Left colon (tissue), 2 donors: Measurements from ENCODE around the gene CDC42BPB. TPM values are rescaled to one million over a fixed set of nuclear protein-coding genes. Genes with fewer than 3 reads are reported as not detected.
"Not testable (repeated sequence)": the region's sequence is repeated elsewhere in the genome, so short reads cannot be mapped to it uniquely, and the experiment has no call there.

Source experiments
- ATAC-seq: fragments of 200-7000 bp; cut with Tn5 transposase; one replicate; pipeline ENCODE4 v1.9.1; 2020; ENCODE audit warnings: mild to moderate bottlenecking, moderate library complexity
- DNase-seq, 2 donors: peaks; one replicate each; pipeline ENCODE4 v3.0.0-alpha.2; 2020
- intact Hi-C, 2 donors: fragments of 100-400 bp; cut with DNase I in 1 of 2; cut with micrococcal nuclease in 1 of 2; formaldehyde crosslinking; loops; one replicate each; pipeline versions ENCODE4 v1.11.2 to v1.14.0; 2022; cut with DNase I, micrococcal nuclease
- total RNA-seq, 2 donors: library from RNA; stranded (reverse); fragmentation: NEBNext Ultra II Directional; extraction: Animal tissue kit (Norgen Biotek cat#: 25700); gene quantifications; one replicate each; pipeline ENCODE4 v1.2.1, GENCODE V29; 2021
- donor health status: DM: no; HTN: no; CAD: no.
- donor health status: DM: yes; HTN: yes; CAD: no.

Gene CDC42BPB
- total RNA-seq, 2 donors from 2014 or later = 75.5 to 85.2 TPM

DNA sequence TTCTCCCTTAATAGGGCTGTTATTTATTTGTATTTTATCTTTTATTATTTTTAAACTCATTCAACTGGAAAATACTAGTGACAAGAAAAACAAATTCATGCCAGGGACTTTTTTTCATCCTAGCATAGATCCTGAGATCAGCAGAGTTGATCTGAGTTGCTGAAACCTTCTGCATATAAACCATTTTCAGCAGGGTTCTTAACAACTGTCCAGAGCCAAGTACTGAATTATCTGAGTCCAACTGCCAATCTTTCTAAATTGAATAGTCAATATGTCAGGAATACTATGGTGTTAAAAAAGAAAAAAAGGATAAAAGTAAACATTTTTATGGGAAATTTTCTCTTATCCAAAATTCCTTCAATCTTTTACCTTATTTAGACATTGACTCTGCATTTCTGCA, 28.6 kb downstream of the CDC42BPB start:
- ATAC-seq (no peak), DNase-seq (no peak)
- intact Hi-C loops = no loop called here

DNA sequence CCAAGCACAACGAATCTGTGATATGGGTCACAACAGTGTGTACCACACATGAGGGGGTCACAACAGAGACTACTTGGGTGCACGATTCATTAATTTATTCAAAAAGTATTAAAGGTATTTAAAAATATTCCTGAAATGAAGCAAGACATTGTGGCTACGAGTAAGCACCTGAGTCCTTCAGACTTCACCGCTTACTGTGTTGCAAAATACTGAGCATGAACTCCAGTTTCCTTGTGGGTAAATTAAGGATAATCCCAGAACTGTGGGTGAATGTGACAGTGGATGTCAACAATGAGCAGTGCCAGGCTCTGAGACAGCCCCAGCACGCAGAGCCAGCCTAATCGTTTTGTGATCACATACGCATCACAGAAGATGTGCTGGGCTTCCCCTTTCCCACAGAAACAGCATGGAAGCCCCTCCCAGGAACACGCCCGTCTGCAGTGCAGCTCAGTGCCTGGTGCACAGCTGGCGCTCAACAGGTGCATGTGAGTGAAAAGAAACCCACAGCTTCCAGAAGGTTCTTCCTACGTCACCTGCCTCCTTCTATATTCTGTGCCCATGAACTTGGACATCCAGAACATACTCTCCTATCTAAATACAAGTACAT, 29.1 kb downstream of the CDC42BPB start:
- intact Hi-C loops = no loop called here
- ATAC-seq = peak; percentile 50
- DNase-seq = peak; percentile 57 to 65

DNA sequence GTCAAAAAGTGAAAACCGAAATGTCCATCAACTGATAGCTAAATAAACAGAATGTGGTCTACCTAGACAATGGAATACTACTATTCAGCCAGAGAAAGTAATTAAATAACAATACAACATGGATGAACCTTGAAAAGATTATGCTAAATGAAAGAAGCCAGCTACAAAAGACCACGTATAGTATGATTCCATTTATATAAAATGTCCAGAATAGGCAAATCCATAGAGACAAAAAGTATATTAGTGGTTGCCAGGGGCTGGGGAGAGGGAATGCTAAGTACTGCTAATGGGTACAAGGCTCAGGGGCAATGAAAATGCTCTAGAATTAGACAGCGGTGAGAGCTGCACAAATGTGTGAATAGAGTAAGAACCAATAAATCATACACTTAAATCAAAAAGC, 29.9 kb downstream of the CDC42BPB start:
- no peak for ATAC-seq
- no peak for DNase-seq

GRCh38 chr14:103026988-103027387, 30.4 kb downstream of the CDC42BPB start:
- DNase-seq = no peak
- intact Hi-C loops = no loop called here
- ATAC-seq = peak; percentile 83

More for the DNA sequence above, 29.9 kb downstream of the CDC42BPB start:
- intact Hi-C loops = no loop called here

GRCh38 chr14:103026196-103026595, 31.2 kb downstream of the CDC42BPB start:
- ATAC-seq, intact Hi-C loops: not testable (repeated sequence)

GRCh38 chr14:103023881-103024473, 33.4 kb downstream of the CDC42BPB start:
- DNase-seq (no peak), ATAC-seq (no peak)
- intact Hi-C loops = no loop called here

More at GRCh38 chr14:103026196-103026595, 31.2 kb downstream of the CDC42BPB start:
- not testable (repeated sequence) for DNase-seq

DNA sequence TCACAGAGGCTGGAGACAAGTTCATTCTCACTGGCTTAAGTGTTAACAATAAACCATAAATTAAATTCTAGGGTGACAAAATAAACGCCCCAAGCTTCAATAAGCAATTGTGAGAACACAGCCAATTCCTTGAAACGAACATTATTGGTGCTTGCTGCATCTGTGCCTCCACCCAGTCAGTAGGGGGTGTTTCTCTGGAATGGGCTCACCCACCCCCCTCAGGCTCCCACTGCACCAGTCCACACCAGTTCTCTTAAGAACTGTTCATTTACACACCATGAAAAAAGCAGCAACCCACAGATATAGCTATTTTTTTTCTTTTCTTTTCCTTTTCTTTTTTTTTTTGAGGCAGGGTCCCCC, 34.7 kb downstream of the CDC42BPB start:
- ATAC-seq (no peak), DNase-seq (no peak)
- intact Hi-C loops = no loop called here

GRCh38 chr14:103022002-103022684, 35.2 kb downstream of the CDC42BPB start:
- intact Hi-C loops = no loop called here
- ATAC-seq = peak; percentile 36

GRCh38 chr14:103021684-103022001, 35.7 kb downstream of the CDC42BPB start:
- ATAC-seq = no peak
- DNase-seq = no peak
- intact Hi-C loops = no loop called here

More at GRCh38 chr14:103022002-103022684, 35.2 kb downstream of the CDC42BPB start:
- DNase-seq = no peak

DNA sequence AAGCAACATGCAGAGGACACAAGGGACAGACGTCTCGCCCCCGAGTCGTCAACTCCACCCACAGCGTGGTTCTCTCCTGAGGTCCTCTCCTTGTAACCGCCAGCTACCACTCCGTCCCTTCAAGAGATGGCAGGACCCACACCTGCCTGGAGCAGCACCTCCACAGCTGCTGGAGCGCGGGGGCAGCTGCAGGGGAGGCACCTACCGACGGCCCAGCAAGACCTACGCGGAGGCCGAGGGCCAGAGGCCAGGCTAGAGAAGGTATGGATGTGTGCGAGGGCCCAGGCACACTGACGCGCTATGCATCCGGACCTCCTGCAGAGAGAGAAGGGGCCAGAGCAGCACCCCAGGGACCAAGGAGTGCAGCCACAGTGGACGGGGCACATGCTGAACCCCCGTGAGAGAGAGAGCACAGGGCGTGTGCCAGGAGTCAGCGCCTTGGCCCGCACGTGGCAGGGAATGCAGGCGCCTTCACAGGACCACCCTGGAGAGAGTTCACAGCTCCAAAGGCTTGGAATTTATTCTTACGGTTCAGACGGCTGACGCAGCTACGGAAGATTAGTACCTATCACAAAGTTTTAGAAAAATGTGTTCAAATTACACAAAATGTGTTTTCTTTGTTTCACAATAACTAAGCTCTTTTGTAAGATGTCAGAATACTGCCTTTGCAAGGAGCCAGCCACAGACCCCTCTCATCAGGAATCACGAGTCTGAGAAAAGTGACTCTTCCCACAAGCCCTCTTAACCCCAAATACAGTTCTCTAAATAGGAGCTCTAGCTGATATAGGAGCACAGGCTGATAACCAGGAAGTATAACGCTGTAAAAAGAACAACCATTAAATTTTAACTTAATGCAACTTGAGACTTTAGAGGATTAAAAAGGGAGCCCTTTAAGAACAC, 36.8 kb downstream of the CDC42BPB start:
- ATAC-seq (peak; percentile 55), DNase-seq (no peak)
- intact Hi-C loops = no loop called here

GRCh38 chr14:103019826-103020225, 37.5 kb downstream of the CDC42BPB start:
- intact Hi-C loops = no loop called here
- ATAC-seq = no peak
- no peak for DNase-seq

- DNase-seq = no peak
- ATAC-seq = no peak
- intact Hi-C loops = no loop called here
Measured at GRCh38 chr14:103019236-103019635, 38.1 kb downstream of the CDC42BPB start.

GRCh38 chr14:103016594-103016993, 40.8 kb downstream of the CDC42BPB start:
- intact Hi-C loops = no loop called here
- DNase-seq (no peak), ATAC-seq (no peak)

DNA sequence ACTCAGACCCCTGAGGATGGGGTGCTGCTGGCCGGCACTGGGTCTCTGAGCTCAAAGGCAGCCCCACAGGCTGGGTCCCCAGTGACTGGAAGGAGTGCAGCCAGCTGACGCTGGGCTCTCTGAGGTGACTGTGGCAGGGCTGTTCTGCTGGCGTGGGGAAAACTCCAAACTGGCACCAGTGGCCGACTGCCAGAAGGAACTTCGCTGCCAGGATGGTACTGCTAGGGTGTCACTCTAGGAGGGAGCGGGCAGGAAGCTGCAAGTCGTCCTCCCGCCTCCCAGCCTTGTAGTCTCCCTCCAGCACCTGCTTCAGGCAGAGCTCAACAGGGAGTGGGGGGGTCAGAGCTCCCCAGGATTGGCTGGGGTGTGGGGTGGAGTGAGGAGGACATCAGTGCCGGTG, 41.3 kb downstream of the CDC42BPB start:
- DNase-seq (no peak), ATAC-seq (peak; percentile 32)
- intact Hi-C loops = no loop called here

DNA sequence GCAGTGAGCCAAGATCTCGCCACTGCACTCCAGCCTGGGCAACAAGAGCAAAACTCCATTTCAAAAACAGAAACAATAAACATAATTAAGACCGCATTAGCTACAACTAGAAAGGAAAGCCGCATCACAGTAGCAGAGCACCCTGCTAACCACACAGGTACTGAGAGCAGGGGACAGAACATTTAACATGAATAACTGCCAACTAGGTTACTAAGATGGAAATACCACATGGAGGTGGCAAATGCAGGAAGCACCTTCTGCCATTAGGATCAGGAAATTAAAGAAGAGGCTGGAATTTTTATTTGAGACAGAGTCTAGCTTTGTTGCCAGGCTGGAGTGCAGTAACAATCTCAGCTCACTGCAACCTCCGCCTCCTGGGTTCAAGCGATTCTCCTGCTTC, 41.9 kb downstream of the CDC42BPB start:
- intact Hi-C loops = no loop called here
- no peak for DNase-seq
- ATAC-seq = no peak

DNA sequence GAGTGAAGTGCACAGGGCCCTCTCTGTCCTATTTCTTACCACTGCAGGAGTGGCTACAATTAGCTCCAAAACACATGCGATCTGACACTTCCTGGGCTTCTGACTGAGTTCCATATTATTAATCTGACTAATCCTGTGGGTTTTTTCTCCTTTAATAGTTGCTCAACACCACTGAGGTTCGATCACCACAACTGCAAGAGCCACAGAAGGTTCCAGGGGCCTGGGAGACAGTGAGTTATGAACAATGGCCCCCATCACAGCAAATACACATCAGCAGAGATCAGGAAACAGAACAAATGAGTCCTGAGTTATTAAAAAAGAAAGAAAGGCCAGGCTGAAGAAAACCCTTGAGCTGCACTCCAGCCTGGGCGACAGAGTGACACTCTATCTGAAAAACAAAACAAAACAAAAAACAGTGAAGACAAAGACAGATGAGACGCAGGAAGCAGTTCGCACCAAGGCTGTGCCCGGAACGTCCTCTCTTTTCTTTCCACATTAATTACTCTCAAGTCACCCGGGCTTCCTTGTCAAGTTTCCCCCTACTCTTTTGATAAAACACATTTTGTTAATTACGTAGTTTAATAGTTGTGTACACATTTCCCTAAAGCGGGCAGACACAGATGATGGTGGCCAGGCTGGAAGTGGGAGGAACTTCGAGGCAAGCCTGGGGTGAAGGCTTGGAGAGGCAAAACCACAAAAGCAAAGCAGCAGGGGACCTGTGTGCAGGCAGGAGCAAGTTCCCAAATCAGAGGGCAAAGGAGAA, 42.7 kb downstream of the CDC42BPB start:
- no peak for DNase-seq

DNA sequence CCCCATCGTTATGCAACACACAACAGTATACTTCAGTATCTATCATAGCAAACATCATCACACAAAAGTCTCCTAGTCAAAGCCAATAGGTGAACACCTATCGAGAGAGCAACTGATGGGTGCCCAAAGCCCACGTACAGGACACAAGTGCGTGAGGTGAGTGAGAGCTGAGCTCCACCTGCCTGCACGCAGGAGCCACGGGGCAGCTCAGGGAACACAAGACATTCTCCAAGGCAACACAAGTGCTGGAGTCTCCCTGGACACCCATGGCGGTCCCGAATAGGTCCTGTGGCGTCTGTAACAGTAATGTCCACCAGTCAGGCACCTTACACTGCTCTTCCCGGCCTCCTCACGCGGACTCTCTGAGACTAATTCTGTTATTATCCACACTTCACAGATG, 44.3 kb downstream of the CDC42BPB start:
- intact Hi-C loops = no loop called here
- ATAC-seq (no peak), DNase-seq (no peak)

More for the DNA sequence above, 42.7 kb downstream of the CDC42BPB start:
- no peak for ATAC-seq
- intact Hi-C loops = no loop called here

GRCh38 chr14:103009559-103009958, 47.8 kb downstream of the CDC42BPB start:
- ATAC-seq = no peak
- intact Hi-C loops = no loop called here
- DNase-seq = no peak
